GM18873 (cell line): ENCODE results near the gene BUD23.
"Not testable (repeated sequence)": the region's sequence is repeated elsewhere in the genome, so short reads cannot be mapped to it uniquely, and the experiment has no call there.

Experiments
- ATAC-seq: cut with Tn5 transposase; IDR thresholded peaks from one replicate; pipeline ENCODE4 v1.9.1; 2021; ENCODE audit warnings: mild to moderate bottlenecking, moderate library complexity, moderate number of reproducible peaks; ENCODE audit not compliant: unreplicated experiment, low FRiP score

BUD23 gene

GRCh38 chr7:73717025-73717807 lies 33.8 kb downstream of the BUD23 start:
- ATAC-seq = no peak

GRCh38 chr7:73717991-73718405 lies 34.6 kb downstream of the BUD23 start:
- ATAC-seq = no peak

GRCh38 chr7:73718438-73718881 lies 35.1 kb downstream of the BUD23 start:
- no peak for ATAC-seq

GRCh38 chr7:73718905-73719805 lies 35.8 kb downstream of the BUD23 start, which contains the start of gene STX1A:
Gene STX1A (minus strand): TSS chr7:73719669. CDS start chr7:73719631, 38 bp downstream.
- ATAC-seq = no peak

- ATAC-seq = no peak
Observed at GRCh38 chr7:73719806-73720169, 36.4 kb downstream of the BUD23 start.

GRCh38 chr7:73720443-73720842 lies 37.0 kb downstream of the BUD23 start:
- ATAC-seq = not testable (repeated sequence)

GRCh38 chr7:73721377-73721817 lies 38.0 kb downstream of the BUD23 start:
- no peak for ATAC-seq

- not testable (repeated sequence) for ATAC-seq
Observed at GRCh38 chr7:73722182-73722581, 38.8 kb downstream of the BUD23 start.

GRCh38 chr7:73722785-73723184 lies 39.4 kb downstream of the BUD23 start:
- no peak for ATAC-seq

GRCh38 chr7:73723813-73724212 lies 40.4 kb downstream of the BUD23 start:
- ATAC-seq = no peak

- no peak for ATAC-seq
Observed at GRCh38 chr7:73726083-73726466, 42.7 kb downstream of the BUD23 start.

- no peak for ATAC-seq
Observed at GRCh38 chr7:73727952-73728351, 44.6 kb downstream of the BUD23 start.

GRCh38 chr7:73728551-73728950 lies 45.2 kb downstream of the BUD23 start:
- no peak for ATAC-seq

GRCh38 chr7:73730485-73730884 lies 47.1 kb downstream of the BUD23 start:
- no peak for ATAC-seq

- ATAC-seq = no peak
Observed at GRCh38 chr7:73732397-73732796, 49.0 kb downstream of the BUD23 start.

- ATAC-seq = peak; percentile 33
Observed at GRCh38 chr7:73734619-73735527, 51.5 kb downstream of the BUD23 start.

GRCh38 chr7:73735528-73735905 lies 52.1 kb downstream of the BUD23 start:
- ATAC-seq = no peak

- ATAC-seq = no peak
Observed at GRCh38 chr7:73736885-73737284, 53.5 kb downstream of the BUD23 start.

- no peak for ATAC-seq
Observed at GRCh38 chr7:73737491-73738219, 54.3 kb downstream of the BUD23 start.

GRCh38 chr7:73738220-73738611 lies 54.8 kb downstream of the BUD23 start:
- ATAC-seq = no peak
